Calu3 (cell line): ENCODE results near the gene ST14. TPM values are rescaled to one million over a fixed set of nuclear protein-coding genes. Genes with fewer than 3 reads are reported as not detected.

Source experiments
- BruUV-seq: library from RNA; stranded (reverse); fragments of 400-500 nt; replicated peaks from 2 replicates; lab custom pipeline; 2021; lab: Mats Ljungman, UMichigan
- CTCF ChIA-PET: fragments of 300-600 bp; sonication (Branson Sonifier 250); formaldehyde crosslinking; loops from one replicate; lab custom pipeline; 2022; ENCODE audit warnings: antibody characterized with exemption; lab: Charles Lee
- DNase-seq: peaks from one replicate; pipeline ENCODE4 v3.0.0; 2022
- H3K27ac Mint-ChIP-seq: one replicate; pipeline ENCODE4 v1.8.0; 2022; ENCODE audit warnings: mixed read lengths; ENCODE audit not compliant: unreplicated experiment
- H3K27me3 Mint-ChIP-seq: one replicate; pipeline ENCODE4 v1.8.0; 2022; ENCODE audit warnings: mixed read lengths; ENCODE audit not compliant: unreplicated experiment
- H3K36me3 Mint-ChIP-seq: one replicate; pipeline ENCODE4 v1.8.0; 2022; ENCODE audit warnings: mild to moderate bottlenecking, moderate library complexity, mixed read lengths; ENCODE audit not compliant: insufficient read depth, unreplicated experiment
- H3K4me1 Mint-ChIP-seq: one replicate; pipeline ENCODE4 v1.8.0; 2022; ENCODE audit warnings: mild to moderate bottlenecking, low read depth, mixed read lengths; ENCODE audit not compliant: unreplicated experiment
- H3K4me3 Mint-ChIP-seq: one replicate; pipeline ENCODE4 v1.8.0; 2022; ENCODE audit warnings: mild to moderate bottlenecking, low read depth, moderate library complexity, mixed read lengths; ENCODE audit not compliant: unreplicated experiment
- H3K9me3 Mint-ChIP-seq: one replicate; pipeline ENCODE4 v1.8.0; 2022; ENCODE audit warnings: low read depth, mixed read lengths; ENCODE audit not compliant: unreplicated experiment
- CTCF ChIP-seq: fragments of 200-600 bp; IDR thresholded peaks from one replicate; pipeline ENCODE4 v1.8.0; 2022; ENCODE audit warnings: antibody characterized with exemption; ENCODE audit not compliant: unreplicated experiment
- intact Hi-C: fragments of 100-400 bp; cut with micrococcal nuclease; formaldehyde crosslinking; loops from one replicate; pipeline ENCODE4 v1.10.0; 2022; ENCODE audit not compliant: unreplicated experiment
- total RNA-seq: library from RNA; stranded (reverse); gene quantifications from 2 replicates; pipeline ENCODE4 v1.2.3, GENCODE V29; 2022

Gene ST14
- total RNA-seq, 1 experiment from 2014 or later = 153 TPM

- CTCF ChIA-PET = no interaction called here
- no peak for TF ChIP-seq CTCF
- no peak for DNase-seq
- Mint-ChIP-seq H3K4me1 (no peaks in the 10 kb centered on the region), H3K9me3 (no peaks in the 10 kb centered on the region), H3K4me3 (no peak overlapping the region), H3K27me3 (no peaks in the 10 kb centered on the region), H3K27ac (no peak overlapping the region), H3K36me3 (peaks cover 36% of the 10 kb centered on the region)
- no TSS peak for BruUV-seq
- intact Hi-C loops = loop anchor here (5.0 kb wide), 2 partner anchors 206 to 289 kb away; no protein-coding TSS in a partner anchor
Measured at GRCh38 chr11:130211144-130211543, 51.6 kb downstream of the ST14 start.

GRCh38 chr11:130211781-130212401, 52.3 kb downstream of the ST14 start:
- DNase-seq = no peak
- intact Hi-C loops = loop anchor here (2.0 to 5.0 kb wide), 3 partner anchors 159 to 290 kb away; no protein-coding TSS in a partner anchor
- no peaks in the 10 kb centered on the region for H3K4me1 Mint-ChIP-seq
- no peak for TF ChIP-seq CTCF
- H3K9me3 Mint-ChIP-seq = no peaks in the 10 kb centered on the region
- CTCF ChIA-PET = no interaction called here
- H3K27ac Mint-ChIP-seq = no peak overlapping the region
- BruUV-seq = no TSS peak
- peaks cover 32% of the 10 kb centered on the region for H3K36me3 Mint-ChIP-seq
- H3K4me3 Mint-ChIP-seq = no peak overlapping the region
- H3K27me3 Mint-ChIP-seq = no peaks in the 10 kb centered on the region

- Mint-ChIP-seq H3K36me3 (peaks cover 32% of the 10 kb centered on the region), H3K9me3 (no peaks in the 10 kb centered on the region), H3K27ac (no peak overlapping the region), H3K4me1 (no peaks in the 10 kb centered on the region), H3K4me3 (no peak overlapping the region), H3K27me3 (no peaks in the 10 kb centered on the region)
- CTCF ChIA-PET = interaction anchor here (0.6 to 1.2 kb wide), 5 partner anchors 20 to 242 kb away, joined by 3 to 5 read pairs (median 3); no protein-coding TSS in a partner anchor
- no peak for TF ChIP-seq CTCF
- intact Hi-C loops = loop anchor here (2.0 to 5.0 kb wide), 3 partner anchors 158 to 290 kb away; no protein-coding TSS in a partner anchor
- no peak for DNase-seq
- BruUV-seq = no TSS peak
Measured at GRCh38 chr11:130212431-130212961, 52.9 kb downstream of the ST14 start.

- peak; percentile 68 for DNase-seq
- H3K27me3 Mint-ChIP-seq = no peaks in the 10 kb centered on the region
Measured at GRCh38 chr11:130213143-130213978, 53.8 kb downstream of the ST14 start.

More at GRCh38 chr11:130213143-130213978, 53.8 kb downstream of the ST14 start:
- TF ChIP-seq CTCF = peak; percentile 87
- intact Hi-C loops = loop anchor here (2.0 to 5.0 kb wide), 3 partner anchors 157 to 291 kb away; no protein-coding TSS in a partner anchor
- CTCF ChIA-PET = interaction anchor here (0.6 to 1.2 kb wide), 5 partner anchors 21 to 242 kb away, joined by 3 to 5 read pairs (median 3); no protein-coding TSS in a partner anchor
- Mint-ChIP-seq H3K4me1 (no peaks in the 10 kb centered on the region), H3K9me3 (no peaks in the 10 kb centered on the region), H3K4me3 (no peak overlapping the region), H3K27ac (no peak overlapping the region), H3K36me3 (peaks cover 33% of the 10 kb centered on the region)
- BruUV-seq = no TSS peak
